Measurements from ENCODE around the gene KRTAP12-1. TPM values are rescaled to one million over a fixed set of nuclear protein-coding genes. Genes with fewer than 3 reads are reported as not detected.
"Not testable (repeated sequence)": the region's sequence is repeated elsewhere in the genome, so short reads cannot be mapped to it uniquely, and the experiment has no call there.

Gene KRTAP12-1
- total and polyA plus RNA-seq, 2 donors (not counting 1 experiment from before 2014, with no cell fraction given): not detected

GRCh38 chr21:44646366-44647221 is 35.4 kb downstream of the KRTAP12-1 start, which contains the start of gene KRTAP10-11:
Gene KRTAP10-11 (plus strand): TSS chr21:44646414. CDS start chr21:44646459, 45 bp downstream.
- CTCF ChIA-PET: not testable (repeated sequence)

GRCh38 chr21:44644878-44645277 is 37.1 kb downstream of the KRTAP12-1 start:
- Mint-ChIP-seq H3K27me3 (peaks cover 13% of the 10 kb centered on the region), H3K27ac (no peak overlapping the region), H3K9me3 (ENCODE audit: insufficient read depth) (peaks cover 10% of the 10 kb centered on the region), H3K4me1 (no peaks in the 10 kb centered on the region), H3K4me3 (no peak overlapping the region)
- H3K4me2 ChIP-seq (replicated peaks; ENCODE audit: low read depth, low read length, poor library complexity, severe bottlenecking): no peak overlapping the region
- no peak overlapping the region for H3K27ac ChIP-seq (ENCODE audit: low read length in 2 of 2)
- no peaks in the 10 kb centered on the region for H4K20me1 ChIP-seq (ENCODE audit: control insufficient read depth, insufficient read depth, low read length, poor library complexity, severe bottlenecking)
- no peaks in the 10 kb centered on the region for H3K36me3 ChIP-seq (replicated peaks in 1 of 2; ENCODE audit: control extremely low read depth in 1 of 2, control insufficient read depth in 1 of 2, extremely low read depth in 1 of 2, insufficient read depth in 2 of 2, low read length in 1 of 2)
- H2AFZ ChIP-seq (ENCODE audit: insufficient read depth, low read depth, low read length, poor library complexity, severe bottlenecking): no peak overlapping the region
- peaks cover 0 to 23% (median 12%) of the 10 kb centered on the region in 3 donors for H3K9me3 ChIP-seq (ENCODE audit: control extremely low read depth in 1 of 3, control insufficient read depth in 2 of 3, insufficient read depth in 1 of 3, low read length in 2 of 3)
- no peaks in the 10 kb centered on the region for H3K79me2 ChIP-seq (ENCODE audit: control insufficient read depth, insufficient read depth, low read length)
- no peak for ATAC-seq (ENCODE audit: low read depth)
- no CpG with 5 or more reads among the region's 2 CpGs for WGBS (ENCODE audit: insufficient coverage)
- peaks cover 0 to 11% (median 1%) of the 10 kb centered on the region in 4 experiments for H3K27me3 ChIP-seq (replicated peaks in 1 of 4; ENCODE audit: control extremely low read depth in 1 of 4, control insufficient read depth in 3 of 4, insufficient read depth in 4 of 4, low read length in 3 of 4)
- intact Hi-C loops (cut with micrococcal nuclease): no loop called here
- DNase-seq: no peak
- no peaks in the 10 kb centered on the region for H3K4me1 ChIP-seq (ENCODE audit: control insufficient read depth in 2 of 2, insufficient read depth in 2 of 2, low read length in 2 of 2)
- H3K4me3 ChIP-seq (ENCODE audit: control extremely low read depth in 1 of 5, extremely low read depth in 1 of 5, insufficient read depth in 1 of 5, low read depth in 2 of 5, low read length in 4 of 5): no peak overlapping the region
- CTCF ChIA-PET: no interaction called here
- POLR2A ChIA-PET: no interaction called here
- TF ChIP-seq, protein P1, sequence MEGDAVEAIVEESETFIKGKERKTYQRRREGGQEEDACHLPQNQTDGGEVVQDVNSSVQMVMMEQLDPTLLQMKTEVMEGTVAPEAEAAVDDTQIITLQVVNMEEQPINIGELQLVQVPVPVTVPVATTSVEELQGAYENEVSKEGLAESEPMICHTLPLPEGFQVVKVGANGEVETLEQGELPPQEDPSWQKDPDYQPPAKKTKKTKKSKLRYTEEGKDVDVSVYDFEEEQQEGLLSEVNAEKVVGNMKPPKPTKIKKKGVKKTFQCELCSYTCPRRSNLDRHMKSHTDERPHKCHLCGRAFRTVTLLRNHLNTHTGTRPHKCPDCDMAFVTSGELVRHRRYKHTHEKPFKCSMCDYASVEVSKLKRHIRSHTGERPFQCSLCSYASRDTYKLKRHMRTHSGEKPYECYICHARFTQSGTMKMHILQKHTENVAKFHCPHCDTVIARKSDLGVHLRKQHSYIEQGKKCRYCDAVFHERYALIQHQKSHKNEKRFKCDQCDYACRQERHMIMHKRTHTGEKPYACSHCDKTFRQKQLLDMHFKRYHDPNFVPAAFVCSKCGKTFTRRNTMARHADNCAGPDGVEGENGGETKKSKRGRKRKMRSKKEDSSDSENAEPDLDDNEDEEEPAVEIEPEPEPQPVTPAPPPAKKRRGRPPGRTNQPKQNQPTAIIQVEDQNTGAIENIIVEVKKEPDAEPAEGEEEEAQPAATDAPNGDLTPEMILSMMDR (IDR thresholded peaks at IDR 0.05): no peak
- no peak for TF ChIP-seq EZH2 (IDR thresholded peaks at IDR 0.05; ENCODE audit: borderline replicate concordance, insufficient read depth, low read depth, low read length, poor library complexity, severe bottlenecking)
- no peak overlapping the region for H3K9ac ChIP-seq (ENCODE audit: low read length)

More at GRCh38 chr21:44646366-44647221, 35.4 kb downstream of the KRTAP12-1 start, which contains the start of gene KRTAP10-11:
- H3K36me3 ChIP-seq (replicated peaks in 1 of 2; ENCODE audit: control extremely low read depth in 1 of 2, control insufficient read depth in 1 of 2, extremely low read depth in 1 of 2, insufficient read depth in 2 of 2, low read length in 1 of 2); intact Hi-C loops (cut with micrococcal nuclease); H4K20me1 ChIP-seq (ENCODE audit: control insufficient read depth, insufficient read depth, low read length, poor library complexity, severe bottlenecking); H3K27me3 ChIP-seq (replicated peaks in 1 of 4; ENCODE audit: control extremely low read depth in 1 of 4, control insufficient read depth in 3 of 4, insufficient read depth in 4 of 4, low read length in 3 of 4); H2AFZ ChIP-seq (ENCODE audit: insufficient read depth, low read depth, low read length, poor library complexity, severe bottlenecking); H3K9me3 Mint-ChIP-seq (ENCODE audit: insufficient read depth); H3K4me3 Mint-ChIP-seq; H3K9ac ChIP-seq (ENCODE audit: low read length); H3K4me2 ChIP-seq (replicated peaks; ENCODE audit: low read depth, low read length, poor library complexity, severe bottlenecking); H3K4me1 Mint-ChIP-seq; H3K27ac Mint-ChIP-seq; H3K27ac ChIP-seq (ENCODE audit: low read length in 2 of 2); H3K27me3 Mint-ChIP-seq; H3K4me1 ChIP-seq (ENCODE audit: control insufficient read depth in 2 of 2, insufficient read depth in 2 of 2, low read length in 2 of 2); DNase-seq; H3K4me3 ChIP-seq (ENCODE audit: control extremely low read depth in 1 of 5, extremely low read depth in 1 of 5, insufficient read depth in 1 of 5, low read depth in 2 of 5, low read length in 4 of 5); POLR2A ChIA-PET; ATAC-seq (ENCODE audit: low read depth); H3K79me2 ChIP-seq (ENCODE audit: control insufficient read depth, insufficient read depth, low read length): not testable (repeated sequence)
- peaks cover 0 to 13% (median 4%) of the 10 kb centered on the region in 3 donors for H3K9me3 ChIP-seq (ENCODE audit: control extremely low read depth in 1 of 3, control insufficient read depth in 2 of 3, insufficient read depth in 1 of 3, low read length in 2 of 3)
- WGBS (ENCODE audit: insufficient coverage): 79% methylated on average over 21 of the region's 21 CpGs
